C4-2B (cell line): ENCODE results near the gene KRT3.

ENCODE experiments used
- CTCF ChIP-seq: fragments of 450-650 bp; conservative IDR thresholded peaks from 2 replicates; pipeline ENCODE4 v1.5.1; 2017; ENCODE audit warnings: mild to moderate bottlenecking
- ZFX ChIP-seq: fragments of 450-650 bp; IDR thresholded peaks from 2 replicates; pipeline ENCODE4 v1.6.1; 2017

GRCh38 chr12:52772188-52772587, 23.7 kb downstream of the KRT3 start:
- TF ChIP-seq CTCF (no peak), ZFX (no peak)
